ENCODE results near the gene OCIAD2.

GRCh38 chr4:48910511-48910910 is 3.9 kb upstream of the OCIAD2 start:
- TF ChIP-seq ZFX (IDR thresholded peaks at IDR 0.05) (no peak), CTCF (IDR thresholded peaks at IDR 0.05 in 2 of 3, conservative IDR thresholded peaks at IDR 0.05 in 1 of 3; ENCODE audit: borderline replicate concordance in 1 of 3, insufficient read depth in 1 of 3, low read depth in 2 of 3, low read length in 2 of 3) (no peak), EZH2 (IDR thresholded peaks at IDR 0.05) (no peak), POLR2A (IDR thresholded peaks at IDR 0.05; ENCODE audit: borderline replicate concordance, extremely low read depth, insufficient read depth, insufficient read length) (no peak)
